GM18907 (cell line): ENCODE measurements around the gene CTSA.

Experiments used
- ATAC-seq: cut with Tn5 transposase; IDR thresholded peaks from one replicate; pipeline ENCODE4 v1.9.1; 2021; ENCODE audit warnings: mild to moderate bottlenecking, moderate library complexity; ENCODE audit not compliant: unreplicated experiment

The CTSA gene

DNA sequence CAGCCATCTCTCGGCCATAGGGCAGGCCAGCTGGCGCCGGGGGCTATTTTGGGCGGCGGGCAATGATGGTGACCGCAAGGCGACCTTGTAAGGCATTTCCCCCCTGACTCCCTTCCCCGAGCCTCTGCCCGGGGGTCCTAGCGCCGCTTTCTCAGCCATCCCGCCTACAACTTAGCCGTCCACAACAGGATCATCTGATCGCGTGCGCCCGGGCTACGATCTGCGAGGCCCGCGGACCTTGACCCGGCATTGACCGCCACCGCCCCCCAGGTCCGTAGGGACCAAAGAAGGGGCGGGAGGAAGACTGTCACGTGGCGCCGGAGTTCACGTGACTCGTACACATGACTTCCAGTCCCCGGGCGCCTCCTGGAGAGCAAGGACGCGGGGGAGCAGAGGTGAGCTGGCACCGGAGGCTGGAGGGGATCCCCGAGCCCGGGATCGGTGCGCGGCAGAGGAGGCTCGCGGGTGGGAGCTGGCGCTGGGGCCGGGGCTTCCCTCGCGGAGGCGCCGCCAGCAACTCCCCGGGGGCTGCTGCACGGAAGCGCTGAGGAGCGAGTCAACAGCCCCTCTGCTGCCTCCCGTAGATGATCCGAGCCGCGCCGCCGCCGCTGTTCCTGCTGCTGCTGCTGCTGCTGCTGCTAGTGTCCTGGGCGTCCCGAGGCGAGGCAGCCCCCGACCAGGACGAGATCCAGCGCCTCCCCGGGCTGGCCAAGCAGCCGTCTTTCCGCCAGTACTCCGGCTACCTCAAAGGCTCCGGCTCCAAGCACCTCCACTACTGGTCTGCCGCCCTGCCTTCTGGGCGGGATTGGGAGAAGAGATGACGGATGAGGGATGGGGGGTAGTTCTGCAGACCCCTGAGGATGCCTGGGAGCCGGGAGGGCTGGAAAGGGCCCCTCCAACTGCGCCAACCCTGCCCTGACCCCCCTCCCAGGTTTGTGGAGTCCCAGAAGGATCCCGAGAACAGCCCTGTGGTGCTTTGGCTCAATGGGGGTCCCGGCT, at the start of gene CTSA, which contains the start of gene NEURL2:
CTSA (plus strand) TSS at position 351 of the 999 bp plus-strand sequence; CDS start at position 585, 234 bp downstream.
NEURL2 (minus strand) TSS at position 224 of the 999 bp plus-strand sequence; CDS start at position 7, 217 bp downstream.
- ATAC-seq, result peak; percentile 75

DNA sequence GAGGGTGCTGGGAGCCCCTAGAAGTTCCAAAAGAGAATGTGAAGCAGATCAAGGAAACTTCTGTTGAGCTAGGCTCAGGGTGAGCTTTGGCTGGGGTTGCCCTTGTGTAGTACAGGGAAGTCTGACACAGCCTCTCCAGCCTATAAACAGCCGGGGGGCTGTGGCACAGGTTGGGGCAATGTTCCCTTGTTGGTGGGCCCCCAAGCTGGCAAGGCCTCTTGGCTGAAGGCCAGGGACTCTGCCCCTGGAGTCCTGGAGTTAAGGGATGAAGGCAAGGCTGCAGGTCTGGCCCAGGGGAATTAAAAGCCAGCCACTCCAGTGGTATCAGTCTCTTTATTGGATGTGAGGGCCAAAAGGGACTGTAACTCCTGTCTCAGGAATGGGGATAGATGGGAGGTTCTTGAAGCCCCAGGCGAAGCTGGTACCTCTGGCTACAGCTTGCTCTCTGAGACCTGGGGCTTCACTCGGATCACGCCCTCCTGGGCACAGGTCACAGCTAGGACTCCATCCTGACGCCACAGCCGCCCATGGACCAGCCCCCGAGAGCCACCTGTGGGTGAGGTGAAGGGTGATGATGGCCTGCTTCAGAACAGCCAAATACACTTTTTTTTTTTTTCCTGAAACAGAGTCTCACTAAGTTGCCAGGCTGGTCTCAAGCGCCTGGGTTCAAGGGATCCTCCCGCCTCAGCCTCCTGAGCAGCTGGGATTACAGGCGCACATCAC, 49.6 kb upstream of the CTSA start:
- ATAC-seq, result no peak

DNA sequence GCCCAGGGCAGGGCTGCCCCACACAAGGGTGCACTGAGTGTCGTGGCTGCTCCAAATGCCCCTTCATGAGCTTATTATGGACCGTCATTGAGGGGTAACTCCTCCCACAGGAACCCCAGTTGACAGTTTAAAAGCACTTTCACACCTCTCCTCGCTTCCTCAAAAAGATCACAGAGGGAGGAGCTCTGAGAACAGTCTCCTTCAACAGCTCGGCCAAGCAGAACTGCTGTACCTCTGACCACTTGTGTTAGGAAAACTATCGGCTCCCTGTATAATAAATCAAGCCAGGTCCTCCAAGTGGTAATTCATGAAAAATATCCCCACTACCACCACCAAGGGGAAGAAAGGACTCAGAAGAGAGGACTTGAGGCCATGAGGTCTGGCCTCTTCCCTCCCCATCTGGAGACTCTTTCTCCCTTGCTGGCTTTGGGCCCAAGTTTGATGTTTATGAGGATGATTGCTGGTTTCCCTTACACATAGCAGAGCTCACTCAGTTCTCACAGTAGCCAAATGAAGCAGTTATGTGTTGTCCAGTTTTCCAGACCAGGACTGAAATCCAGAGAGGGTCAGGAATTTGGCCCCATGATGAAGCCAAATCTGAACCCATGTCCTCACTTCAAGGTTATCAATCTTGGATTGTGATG, 48.8 kb upstream of the CTSA start:
- no peak for ATAC-seq

DNA sequence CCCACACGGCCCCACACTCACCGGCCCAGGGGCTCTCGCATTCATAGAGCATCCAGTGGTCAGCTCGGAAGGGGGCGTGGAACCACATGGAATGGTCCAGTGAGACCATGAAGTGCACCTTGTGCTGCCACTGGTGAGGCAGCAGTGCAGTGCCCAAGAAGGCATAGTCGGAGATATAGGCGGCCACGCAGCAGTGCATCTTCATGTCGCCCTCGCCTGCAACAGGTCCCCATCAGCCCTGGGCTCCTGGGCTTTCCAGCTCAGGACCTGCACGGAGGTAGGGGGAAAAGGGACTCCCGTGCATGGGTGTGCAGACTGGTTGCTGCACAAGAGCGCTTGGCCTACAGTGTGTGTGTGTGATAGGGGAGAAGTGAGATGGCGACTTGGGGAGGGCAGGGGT, 47.6 kb upstream of the CTSA start:
- ATAC-seq, result no peak

GRCh38 chr20:45845452-45845851, 45.7 kb upstream of the CTSA start:
- no peak for ATAC-seq

DNA sequence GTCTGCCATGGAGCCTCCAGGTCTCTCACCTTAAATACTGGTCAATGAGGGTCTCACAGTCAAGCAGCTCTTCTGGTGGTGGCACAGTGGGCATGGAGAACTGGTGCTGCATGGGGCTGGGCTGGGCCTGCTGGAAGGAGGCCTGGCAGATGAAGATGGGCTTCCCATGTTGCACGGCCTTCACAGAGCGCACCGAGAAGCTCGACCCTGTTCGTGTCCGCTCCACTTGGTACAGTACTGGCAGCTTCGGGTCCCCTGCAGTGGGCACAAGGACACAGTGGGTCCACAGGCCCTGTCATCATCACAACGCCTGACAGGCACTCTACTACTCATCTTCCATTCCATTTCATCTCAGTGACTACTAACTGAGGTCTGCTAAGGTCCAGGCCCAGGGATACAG, 42.7 kb upstream of the CTSA start:
- no peak for ATAC-seq

DNA sequence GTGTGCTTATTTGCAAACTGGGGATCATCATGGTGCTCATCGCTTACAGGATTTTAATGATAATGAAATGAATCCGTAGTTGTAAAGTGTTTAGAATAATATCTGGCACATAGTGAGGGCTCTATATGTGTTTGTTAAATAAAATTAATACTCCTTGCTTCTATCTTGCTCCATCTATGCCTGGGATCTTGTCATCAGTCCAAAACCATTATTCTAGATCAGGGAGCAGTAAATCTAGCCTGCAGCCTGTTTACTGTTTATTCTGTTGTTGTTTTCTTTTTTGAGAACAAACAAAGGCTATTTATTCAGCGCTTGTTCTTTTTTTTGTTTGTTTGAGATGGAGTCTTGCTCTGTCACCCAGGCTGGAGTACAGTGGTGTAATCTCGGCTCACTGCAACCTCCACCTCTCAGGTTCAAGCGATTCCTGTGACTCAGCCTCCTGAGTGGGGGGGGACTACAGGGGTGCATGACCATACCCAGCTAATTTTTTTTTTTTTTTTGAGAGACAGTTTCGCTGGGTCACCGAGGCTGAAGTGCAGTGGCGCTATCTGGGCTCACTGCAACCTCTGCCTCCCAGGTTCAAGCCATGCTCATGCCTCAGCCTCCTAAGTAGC, 42.1 kb upstream of the CTSA start:
- no peak for ATAC-seq

DNA sequence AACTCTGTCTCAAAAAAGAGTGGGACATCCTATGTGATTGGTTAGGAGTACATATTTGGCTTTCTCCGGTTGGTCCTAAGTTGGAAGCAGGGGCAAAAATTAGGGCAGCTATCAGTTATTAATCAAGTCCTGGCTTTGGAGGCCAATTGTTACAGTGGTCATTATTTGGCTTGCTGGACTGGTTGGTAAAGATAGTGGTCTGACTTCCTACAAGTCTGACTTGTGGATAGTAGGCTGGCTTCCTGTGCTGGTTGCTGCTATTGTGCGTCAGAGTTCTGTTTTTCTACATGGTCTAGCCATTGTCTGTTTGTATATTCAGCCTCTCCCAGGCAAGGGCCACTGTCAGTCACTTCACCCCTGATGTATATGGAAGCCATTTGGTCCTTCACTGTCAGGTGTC, 40.9 kb upstream of the CTSA start:
- ATAC-seq, result no peak

GRCh38 chr20:45850926-45851325, 40.2 kb upstream of the CTSA start:
- no peak for ATAC-seq

GRCh38 chr20:45851501-45851900, 39.6 kb upstream of the CTSA start:
- ATAC-seq, result no peak

DNA sequence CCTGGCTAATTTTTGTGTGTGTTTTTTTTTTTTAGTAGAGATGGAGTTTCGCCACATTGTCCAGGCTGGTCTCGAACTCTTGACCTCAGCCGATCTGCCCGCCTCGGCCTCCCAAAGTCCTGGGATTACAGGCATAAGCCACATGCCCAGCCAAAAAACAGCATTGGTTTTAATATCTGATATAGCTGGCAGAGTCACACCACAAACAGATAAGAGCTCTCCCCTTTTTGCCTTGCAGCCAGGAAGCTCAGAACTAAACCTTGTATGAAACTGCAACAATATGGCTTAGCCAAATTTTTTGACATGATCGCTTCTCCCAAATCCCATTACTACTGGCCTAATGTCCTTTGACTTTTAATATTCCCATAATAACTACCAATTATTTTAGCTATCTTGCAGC, 38.8 kb upstream of the CTSA start:
- ATAC-seq, result no peak

- ATAC-seq, result no peak
These were observed 37.7 kb upstream of the CTSA start for GRCh38 chr20:45853484-45853883.

GRCh38 chr20:45857114-45857881, 33.8 kb upstream of the CTSA start, which contains the start of the genes ACOT8 and ZSWIM3:
Gene ACOT8, minus strand, starts transcription at chr20:45857392. Its CDS starts 77 bp downstream, at chr20:45857315.
Gene ZSWIM3, plus strand, starts transcription at chr20:45857614. Its CDS starts 212 bp downstream, at chr20:45857826.
- ATAC-seq, result peak; percentile 95

DNA sequence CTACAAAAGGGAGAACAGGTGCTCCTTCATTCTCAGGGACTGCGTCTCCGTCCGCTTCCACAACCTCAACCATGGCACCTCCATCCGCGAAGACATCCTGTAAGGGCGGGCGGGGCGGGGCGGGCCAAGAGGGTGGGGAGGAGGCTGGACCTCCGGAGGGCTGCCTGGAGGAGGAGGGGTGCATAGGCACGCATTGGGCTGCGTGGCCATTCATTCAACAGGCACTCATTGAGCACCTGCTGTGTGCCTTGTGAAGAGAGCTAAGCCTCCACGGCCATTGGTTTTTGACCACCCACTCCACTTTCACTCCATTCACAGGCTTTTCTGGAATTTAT, 33.3 kb upstream of the CTSA start:
- ATAC-seq, result peak; percentile 23

GRCh38 chr20:45859916-45860315, 31.2 kb upstream of the CTSA start:
- no peak for ATAC-seq

DNA sequence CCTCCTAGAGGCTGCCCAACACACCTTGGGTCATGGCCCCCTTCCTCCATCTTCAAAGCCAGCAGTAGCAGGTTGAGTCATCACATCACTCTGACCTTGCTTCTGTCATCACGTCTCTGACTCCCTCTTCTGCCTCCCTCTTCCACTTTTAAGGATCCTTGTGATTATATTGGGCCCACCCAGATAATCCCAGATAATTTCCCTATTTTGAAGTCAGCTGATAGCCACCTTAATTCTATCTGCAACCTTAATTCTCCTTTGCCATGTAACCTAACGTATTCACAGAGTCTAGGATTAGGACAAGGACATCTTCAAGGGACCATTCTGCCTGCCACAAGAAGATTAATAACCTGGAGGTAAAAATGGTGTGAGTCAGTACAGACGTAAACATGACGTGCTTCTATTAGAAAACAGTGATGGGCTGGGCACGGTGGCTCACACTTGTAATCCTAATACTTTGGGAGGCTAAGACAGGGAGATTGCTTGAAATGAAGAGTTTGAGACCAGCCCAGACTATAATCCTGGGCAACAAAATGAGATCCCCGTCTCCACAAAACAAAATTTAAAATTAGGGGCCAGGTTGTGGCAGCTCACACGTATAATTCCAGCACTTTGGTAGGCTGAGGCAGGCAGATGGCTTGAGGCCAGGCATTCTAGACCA, 30.4 kb upstream of the CTSA start:
- ATAC-seq, result no peak

- ATAC-seq, result no peak
These were observed 29.7 kb upstream of the CTSA start for GRCh38 chr20:45861221-45862075.
